SU-DHL-6 (cell line): ENCODE measurements around the gene PPARG.

Experiments
- CTCF ChIP-seq: fragments of 200-600 bp; sonication (generic); IDR thresholded peaks from one replicate; pipeline ENCODE4 v1.5.1; 2017; ENCODE audit warnings: antibody characterized with exemption, mild to moderate bottlenecking, low read length, moderate library complexity; ENCODE audit not compliant: insufficient read depth, poor library complexity, severe bottlenecking
- EZH2phosphoT487 ChIP-seq: fragments of 200-600 bp; sonication (generic), shearing (Covaris generic); conservative IDR thresholded peaks from 2 replicates; pipeline ENCODE4 v1.6.1; 2018; ENCODE audit warnings: mild to moderate bottlenecking, antibody characterized with exemption, low read length, moderate library complexity, mixed read lengths

DNA sequence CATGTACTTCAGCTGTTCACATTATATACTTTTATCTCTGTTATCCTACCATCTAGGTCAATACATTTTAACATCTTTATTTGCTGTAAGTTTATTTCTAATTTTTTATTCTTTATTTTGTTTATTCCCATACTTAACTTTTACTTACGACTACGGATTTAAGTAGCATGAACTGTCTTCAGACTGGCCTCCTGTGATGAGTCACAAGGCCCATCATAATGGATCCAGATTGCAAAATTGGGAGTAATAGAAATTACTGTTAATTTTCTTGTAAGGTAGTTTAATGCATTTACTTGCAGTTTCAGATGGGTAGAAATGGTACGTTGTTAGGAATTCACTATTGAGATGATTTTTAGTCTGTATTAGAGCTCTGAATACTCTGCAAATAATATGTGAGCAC, 45.9 kb downstream of the PPARG start:
- TF ChIP-seq CTCF (no peak), EZH2phosphoT487 (no peak)
